Measurements from ENCODE around the gene CFAP141.

Gene CFAP141

GRCh38 chr1:154186177-154186576 is 20.0 kb downstream of the CFAP141 start:
- Histone ChIP-seq H3K4me2 (ENCODE audit: low read length) (no peak overlapping the region), H3K9me3 (ENCODE audit: insufficient read depth, low read length) (no peaks in the 10 kb centered on the region), H3K36me3 (replicated peaks; ENCODE audit: low read depth, low read length) (peaks cover 3% of the 10 kb centered on the region), H3K9ac (ENCODE audit: low read length) (no peak overlapping the region), H3K27me3 (ENCODE audit: low read depth, low read length) (peaks cover 25% of the 10 kb centered on the region), H3K4me1 (ENCODE audit: low read length) (peaks cover 3% of the 10 kb centered on the region), H3K79me2 (ENCODE audit: low read length) (peaks cover 18% of the 10 kb centered on the region), H3K27ac (ENCODE audit: low read length) (no peak overlapping the region), H4K20me1 (ENCODE audit: insufficient read depth, low read length) (peaks cover 7% of the 10 kb centered on the region), H3K4me3 (ENCODE audit: low read length) (no peak overlapping the region), H2AFZ (ENCODE audit: low read depth, low read length) (no peak overlapping the region)
- peak; percentile 84 for TF ChIP-seq CTCF (IDR thresholded peaks at IDR 0.05; ENCODE audit: low read depth, low read length)
- no peak for TF ChIP-seq EZH2phosphoT487 (IDR thresholded peaks at IDR 0.05; ENCODE audit: low read depth)

GRCh38 chr1:154183046-154183915 is 22.9 kb downstream of the CFAP141 start:
- Histone ChIP-seq H3K79me2 (ENCODE audit: low read length) (peaks cover 47% of the 10 kb centered on the region), H3K27ac (ENCODE audit: low read length) (peak overlapping the region; percentile 95), H4K20me1 (ENCODE audit: insufficient read depth, low read length) (peaks cover 32% of the 10 kb centered on the region), H3K9me3 (ENCODE audit: insufficient read depth, low read length) (no peaks in the 10 kb centered on the region), H2AFZ (ENCODE audit: low read depth, low read length) (peak overlapping the region; percentile 2; the same call in 1 of the 2 replicates), H3K9ac (ENCODE audit: low read length) (peak overlapping the region; percentile 93), H3K4me1 (ENCODE audit: low read length) (peaks cover 29% of the 10 kb centered on the region), H3K27me3 (ENCODE audit: low read depth, low read length) (peaks cover 14% of the 10 kb centered on the region), H3K4me2 (ENCODE audit: low read length) (peak overlapping the region; percentile 99), H3K36me3 (replicated peaks; ENCODE audit: low read depth, low read length) (peaks cover 24% of the 10 kb centered on the region), H3K4me3 (ENCODE audit: low read length) (peak overlapping the region; percentile 87)
- no peak for TF ChIP-seq CTCF (IDR thresholded peaks at IDR 0.05; ENCODE audit: low read depth, low read length)
- TF ChIP-seq EZH2phosphoT487 (IDR thresholded peaks at IDR 0.05; ENCODE audit: low read depth), result no peak

GRCh38 chr1:154182344-154183045 is 23.6 kb downstream of the CFAP141 start:
- peaks cover 55% of the 10 kb centered on the region for H3K79me2 ChIP-seq (ENCODE audit: low read length)
- H3K36me3 ChIP-seq (replicated peaks; ENCODE audit: low read depth, low read length), result peaks cover 31% of the 10 kb centered on the region
- H2AFZ ChIP-seq (ENCODE audit: low read depth, low read length), result no peak overlapping the region
- TF ChIP-seq CTCF (IDR thresholded peaks at IDR 0.05; ENCODE audit: low read depth, low read length), result no peak
- no peak for TF ChIP-seq EZH2phosphoT487 (IDR thresholded peaks at IDR 0.05; ENCODE audit: low read depth)
- peak overlapping the region; percentile 87 for H3K4me3 ChIP-seq (ENCODE audit: low read length)
- peak overlapping the region; percentile 99 for H3K4me2 ChIP-seq (ENCODE audit: low read length)
- H3K9ac ChIP-seq (ENCODE audit: low read length), result peak overlapping the region; percentile 93
- peaks cover 35% of the 10 kb centered on the region for H3K4me1 ChIP-seq (ENCODE audit: low read length)
- H3K9me3 ChIP-seq (ENCODE audit: insufficient read depth, low read length), result no peaks in the 10 kb centered on the region
- peaks cover 13% of the 10 kb centered on the region for H3K27me3 ChIP-seq (ENCODE audit: low read depth, low read length)
- peaks cover 40% of the 10 kb centered on the region for H4K20me1 ChIP-seq (ENCODE audit: insufficient read depth, low read length)
- H3K27ac ChIP-seq (ENCODE audit: low read length), result peak overlapping the region; percentile 95

- Histone ChIP-seq H3K9ac (ENCODE audit: low read length) (peak overlapping the region; percentile 93), H3K27ac (ENCODE audit: low read length) (peak overlapping the region; percentile 95), H3K4me2 (ENCODE audit: low read length) (peak overlapping the region; percentile 99), H2AFZ (ENCODE audit: low read depth, low read length) (no peak overlapping the region), H3K79me2 (ENCODE audit: low read length) (peaks cover 60% of the 10 kb centered on the region), H3K9me3 (ENCODE audit: insufficient read depth, low read length) (no peaks in the 10 kb centered on the region), H4K20me1 (ENCODE audit: insufficient read depth, low read length) (peaks cover 45% of the 10 kb centered on the region), H3K36me3 (replicated peaks; ENCODE audit: low read depth, low read length) (peaks cover 37% of the 10 kb centered on the region), H3K4me3 (ENCODE audit: low read length) (peak overlapping the region; percentile 87), H3K4me1 (ENCODE audit: low read length) (peaks cover 35% of the 10 kb centered on the region), H3K27me3 (ENCODE audit: low read depth, low read length) (peaks cover 7% of the 10 kb centered on the region)
- no peak for TF ChIP-seq CTCF (IDR thresholded peaks at IDR 0.05; ENCODE audit: low read depth, low read length)
- no peak for TF ChIP-seq EZH2phosphoT487 (IDR thresholded peaks at IDR 0.05; ENCODE audit: low read depth)
These were observed 24.2 kb downstream of the CFAP141 start for GRCh38 chr1:154181944-154182343.
